GM12864 (cell line): ENCODE measurements around the gene BRPF1.

Experiments used
- DNase-seq: peaks from one replicate; pipeline ENCODE4 v3.0.0-alpha.2; 2011; ENCODE audit warnings: low read depth
- H3K4me3 ChIP-seq: 2 replicates; pipeline ENCODE4 v1.5.1; 2011; ENCODE audit warnings: mild to moderate bottlenecking, low read depth, low read length, control low read depth
- CTCF ChIP-seq: IDR thresholded peaks from 2 replicates; pipeline ENCODE4 v1.5.1; 2011; ENCODE audit warnings: low read depth, mild to moderate bottlenecking, moderate library complexity, low read length, control low read depth, inconsistent platforms; ENCODE audit errors: missing control alignments

The BRPF1 gene

GRCh38 chr3:9686703-9687102, 44.8 kb upstream of the BRPF1 start:
- TF ChIP-seq CTCF = no peak
- DNase-seq = no peak
- H3K4me3 ChIP-seq = no peak overlapping the region

DNA sequence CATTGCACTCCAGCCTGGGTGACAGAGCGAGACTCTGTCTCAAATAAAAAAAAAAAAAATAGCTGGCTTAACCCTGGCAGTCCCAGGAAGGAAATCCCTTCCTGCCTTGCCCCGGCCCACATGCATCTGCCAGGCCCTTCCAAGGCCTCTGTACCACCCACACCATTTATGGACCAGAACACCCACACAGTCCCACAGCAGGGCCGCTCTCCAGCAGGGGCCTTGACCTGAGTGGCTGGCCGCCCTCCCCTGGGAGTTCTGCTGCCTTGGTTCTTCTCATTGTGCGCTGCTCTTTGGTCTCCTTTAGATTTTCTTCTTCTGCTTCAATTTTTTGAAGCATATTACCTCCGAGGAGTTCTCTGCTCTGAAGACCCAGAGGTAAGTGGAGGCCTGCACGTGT, 44.0 kb upstream of the BRPF1 start:
- DNase-seq = no peak
- TF ChIP-seq CTCF = no peak
- no peak overlapping the region for H3K4me3 ChIP-seq

DNA sequence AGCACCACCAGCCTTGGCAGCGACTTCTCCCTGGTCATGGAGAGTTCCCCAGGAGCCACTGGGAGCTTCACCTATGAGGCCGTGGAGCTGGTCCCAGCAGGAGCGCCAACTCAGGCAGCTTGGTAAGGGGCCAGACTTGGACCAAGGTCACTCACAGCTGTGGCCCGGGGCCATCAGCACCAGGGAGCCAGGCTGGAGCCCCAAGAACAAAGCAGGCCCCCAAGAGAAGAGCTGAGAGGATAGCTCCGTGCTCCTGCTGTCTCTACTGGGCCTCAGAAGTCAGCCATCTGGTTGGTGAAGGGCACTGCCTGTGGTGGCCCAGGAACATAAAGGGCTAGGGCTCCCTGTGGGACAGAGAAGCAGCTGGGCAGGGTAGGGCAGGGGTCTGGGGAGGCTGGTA, 42.6 kb upstream of the BRPF1 start:
- H3K4me3 ChIP-seq = no peak overlapping the region
- no peak for TF ChIP-seq CTCF
- no peak for DNase-seq

DNA sequence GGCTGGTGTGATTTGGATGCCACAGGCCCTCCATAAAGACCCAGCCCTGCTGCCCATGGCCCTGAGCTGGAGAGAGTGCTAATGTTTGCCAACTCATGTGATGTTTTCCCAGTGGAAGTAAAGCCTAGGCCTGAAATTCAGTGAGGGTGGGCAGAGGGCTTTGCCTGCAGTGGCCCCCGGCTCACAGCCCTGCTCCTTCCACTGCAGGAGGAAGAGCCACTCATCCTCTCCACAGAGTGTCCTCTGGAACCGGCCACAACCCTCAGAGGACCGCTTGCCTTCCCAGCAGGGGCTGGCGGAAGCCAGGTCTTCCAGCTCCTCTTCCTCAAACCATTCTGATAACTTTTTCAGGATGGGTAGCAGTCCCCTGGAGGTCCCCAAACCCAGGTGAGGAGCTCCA, 41.8 kb upstream of the BRPF1 start:
- no peak overlapping the region for H3K4me3 ChIP-seq
- DNase-seq = no peak
- no peak for TF ChIP-seq CTCF

- DNase-seq = no peak
- no peak for TF ChIP-seq CTCF
- no peak overlapping the region for H3K4me3 ChIP-seq
Observed at GRCh38 chr3:9690451-9691450, 40.8 kb upstream of the BRPF1 start.

- no peak for DNase-seq
- H3K4me3 ChIP-seq = no peak overlapping the region
- TF ChIP-seq CTCF = no peak
Observed at GRCh38 chr3:9691636-9692035, 39.9 kb upstream of the BRPF1 start.

- TF ChIP-seq CTCF = no peak
- no peak overlapping the region for H3K4me3 ChIP-seq
- DNase-seq = no peak
Observed at GRCh38 chr3:9692416-9692815, 39.1 kb upstream of the BRPF1 start.
